IPS DF 4.7 (cell line): Measurements from ENCODE around the gene CNGB1.

Source experiments
- DNase-seq: peaks from one replicate; pipeline ENCODE4 v3.0.0-alpha.2; 2013; ENCODE audit warnings: low spot score; ENCODE audit errors: extremely low read depth

The CNGB1 gene

DNA sequence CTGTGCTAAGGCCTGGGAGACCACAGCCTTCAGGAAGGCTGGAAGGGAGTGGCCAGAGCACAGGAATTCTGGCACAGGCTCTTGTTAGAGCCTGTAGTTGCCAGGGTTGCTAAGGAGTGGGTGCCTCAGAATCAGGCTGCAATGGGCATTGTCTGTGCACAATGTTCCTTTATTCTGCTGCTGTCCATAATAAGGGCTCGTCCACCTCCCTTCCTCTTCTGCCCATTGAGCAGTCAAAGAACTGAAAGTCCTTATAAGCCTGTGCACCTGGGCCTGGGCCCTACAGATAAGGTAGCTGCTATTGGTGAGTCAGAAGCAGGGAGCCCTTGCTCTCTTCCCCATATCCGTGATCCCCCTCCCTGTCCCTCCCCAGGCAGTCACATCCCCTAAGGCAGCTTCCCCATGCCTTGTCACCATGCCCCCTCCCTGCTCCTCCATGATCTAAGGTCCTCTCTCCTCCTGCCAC is 5.4 kb upstream of the CNGB1 start:
- no peak for DNase-seq

- no peak for DNase-seq
These were observed 1.4 kb upstream of the CNGB1 start for GRCh38 chr16:57972306-57972705.

- DNase-seq = no peak
These were observed 920 bp upstream of the CNGB1 start for GRCh38 chr16:57971848-57972247.

GRCh38 chr16:57970319-57970718 is 609 bp downstream of the CNGB1 start:
- no peak for DNase-seq

- no peak for DNase-seq
These were observed 1.3 kb downstream of the CNGB1 start for GRCh38 chr16:57969451-57970123.

- no peak for DNase-seq
These were observed 3.0 kb downstream of the CNGB1 start for GRCh38 chr16:57967916-57968315.

DNA sequence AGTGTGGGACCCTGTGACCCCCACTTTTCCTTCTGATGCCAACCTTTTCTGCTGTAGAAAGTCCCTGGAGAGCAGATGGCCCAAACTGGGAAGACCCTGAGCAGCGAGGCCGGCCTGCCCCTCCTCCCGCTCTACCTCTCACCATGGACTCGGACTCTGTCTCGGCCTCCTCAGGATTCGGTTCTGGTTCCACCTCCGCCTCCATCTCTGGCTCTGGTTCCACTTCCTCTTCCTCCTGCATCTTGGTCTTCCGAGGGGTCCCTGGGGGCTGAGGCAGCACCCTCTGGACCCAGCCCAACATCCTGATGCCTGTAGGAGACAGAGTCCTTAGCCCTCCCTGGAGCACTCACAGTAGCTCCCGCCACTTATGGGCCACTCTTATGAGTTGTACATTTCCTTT is 3.9 kb downstream of the CNGB1 start:
- no peak for DNase-seq

- DNase-seq = no peak
These were observed 4.6 kb downstream of the CNGB1 start for GRCh38 chr16:57966204-57966771.

GRCh38 chr16:57964157-57964700 is 6.7 kb downstream of the CNGB1 start:
- no peak for DNase-seq

DNA sequence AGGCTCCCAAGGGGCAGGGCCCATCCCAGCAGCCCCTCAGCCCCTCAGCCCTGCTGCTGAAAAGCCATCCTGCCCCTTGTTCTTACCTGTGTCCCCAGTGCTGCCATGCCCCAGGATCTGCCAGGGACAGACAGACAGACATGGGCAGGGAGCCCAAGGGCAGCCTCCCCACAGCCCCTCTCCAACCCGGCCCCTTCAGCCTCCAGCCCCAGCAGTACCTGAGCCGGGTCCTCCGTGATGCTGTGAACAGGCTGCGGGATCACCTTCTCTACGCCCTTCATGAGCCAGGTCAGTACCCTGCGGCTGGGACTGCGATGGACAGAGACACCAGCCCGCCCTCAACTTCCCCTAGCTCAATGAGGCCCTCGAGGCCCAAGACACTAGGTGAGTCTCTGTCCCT is 8.2 kb downstream of the CNGB1 start:
- no peak for DNase-seq

- no peak for DNase-seq
These were observed 8.9 kb downstream of the CNGB1 start for GRCh38 chr16:57962046-57962445.

DNA sequence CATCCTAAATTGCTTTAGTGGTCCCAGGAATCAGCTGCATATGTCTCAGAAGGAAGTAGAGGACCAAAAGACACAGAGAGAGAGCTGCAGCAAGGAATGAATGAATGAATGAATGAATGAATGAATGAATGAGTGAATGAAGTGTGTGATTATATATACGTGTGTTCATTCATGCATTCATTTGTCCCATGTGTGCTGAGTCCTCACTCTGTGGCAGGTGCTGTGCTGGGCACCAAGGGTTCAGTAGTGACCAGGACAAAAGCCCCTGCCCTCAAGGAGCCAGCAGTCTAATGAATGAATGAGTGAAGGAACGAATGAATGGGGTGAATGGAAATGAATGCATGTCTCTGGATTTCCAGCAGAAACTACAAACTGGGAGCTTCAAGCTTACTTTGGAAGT is 9.4 kb downstream of the CNGB1 start:
- DNase-seq = no peak

- DNase-seq = no peak
These were observed 10.0 kb downstream of the CNGB1 start for GRCh38 chr16:57960826-57961472.

- DNase-seq = no peak
These were observed 10.6 kb downstream of the CNGB1 start for GRCh38 chr16:57960310-57960709.

GRCh38 chr16:57959804-57960203 is 11.1 kb downstream of the CNGB1 start:
- DNase-seq = no peak

DNA sequence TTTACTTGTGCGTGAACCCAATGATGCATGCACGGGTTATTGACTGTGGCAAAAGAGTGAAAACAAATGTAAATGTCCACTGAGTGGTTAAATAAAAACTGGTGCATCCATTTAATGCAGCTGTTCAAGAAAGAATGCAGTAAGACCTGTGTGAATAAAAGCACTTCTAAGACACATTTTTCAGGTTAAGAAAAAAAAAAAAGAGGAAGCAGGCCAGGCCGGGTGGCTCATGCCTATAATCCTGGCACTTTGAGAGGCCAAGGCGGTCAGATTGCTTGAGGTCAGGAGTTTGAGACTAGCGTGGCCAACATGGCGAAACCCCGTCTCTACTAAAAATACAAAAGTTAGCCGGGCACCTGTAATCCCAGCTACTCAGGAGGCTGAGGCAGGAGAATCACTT is 11.8 kb downstream of the CNGB1 start:
- DNase-seq = no peak

DNA sequence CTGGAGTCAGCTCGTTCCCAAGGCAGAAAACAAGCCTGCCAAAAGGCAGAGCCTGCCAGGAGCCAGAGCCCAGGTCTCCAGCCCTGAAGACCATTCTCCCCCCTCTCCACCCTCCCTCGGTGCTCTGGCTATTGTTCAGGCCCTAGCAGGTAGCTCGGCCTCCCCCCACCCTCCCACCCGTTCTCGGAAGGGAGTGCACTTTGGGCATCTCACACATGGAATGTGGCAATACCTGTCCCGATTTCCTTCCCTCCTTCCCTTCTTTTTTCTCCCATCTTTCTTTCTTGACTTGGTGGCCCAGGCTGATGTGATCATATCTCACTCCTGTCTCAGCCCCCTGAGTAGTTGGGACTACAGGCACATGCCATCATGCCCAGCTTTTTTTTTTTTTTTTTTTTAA is 12.4 kb downstream of the CNGB1 start:
- DNase-seq = no peak

GRCh38 chr16:57957673-57958392 is 13.1 kb downstream of the CNGB1 start:
- DNase-seq = no peak

DNA sequence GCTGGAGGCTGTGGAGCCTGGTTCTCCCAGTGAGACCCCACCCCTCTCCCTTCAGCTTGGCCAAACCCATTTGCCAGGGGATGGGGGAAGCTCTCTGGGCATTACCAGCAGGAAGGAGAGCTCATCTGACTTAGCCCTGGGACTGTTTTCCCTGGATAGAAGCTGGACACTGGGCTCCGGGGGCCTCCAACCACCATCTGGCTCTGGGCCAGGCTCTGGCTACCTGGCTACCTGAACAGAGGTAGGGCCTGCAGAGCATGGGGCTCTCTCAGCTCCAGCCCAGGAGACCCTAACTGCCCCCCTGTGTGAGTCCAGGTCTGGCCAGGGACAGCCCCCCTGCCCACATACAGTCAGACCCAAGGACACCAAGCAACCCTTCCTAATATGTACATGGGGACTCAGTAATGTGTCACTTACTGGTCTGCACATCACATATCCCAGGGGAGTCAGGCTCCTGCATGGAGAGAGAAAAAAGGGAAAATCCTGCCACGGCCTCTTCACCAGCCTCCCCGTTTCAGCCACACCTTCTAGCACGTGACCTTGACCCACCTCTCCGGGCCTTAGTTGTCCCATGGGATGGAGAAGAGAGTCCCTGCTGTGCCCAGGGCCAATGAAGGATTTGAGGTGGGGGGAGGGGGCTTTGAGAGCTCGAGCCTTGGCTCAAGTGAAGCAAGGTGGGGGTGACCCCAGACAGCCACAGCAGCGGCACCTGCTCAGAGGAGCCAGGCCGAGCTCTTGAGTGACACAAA is 13.8 kb downstream of the CNGB1 start:
- DNase-seq = no peak

DNA sequence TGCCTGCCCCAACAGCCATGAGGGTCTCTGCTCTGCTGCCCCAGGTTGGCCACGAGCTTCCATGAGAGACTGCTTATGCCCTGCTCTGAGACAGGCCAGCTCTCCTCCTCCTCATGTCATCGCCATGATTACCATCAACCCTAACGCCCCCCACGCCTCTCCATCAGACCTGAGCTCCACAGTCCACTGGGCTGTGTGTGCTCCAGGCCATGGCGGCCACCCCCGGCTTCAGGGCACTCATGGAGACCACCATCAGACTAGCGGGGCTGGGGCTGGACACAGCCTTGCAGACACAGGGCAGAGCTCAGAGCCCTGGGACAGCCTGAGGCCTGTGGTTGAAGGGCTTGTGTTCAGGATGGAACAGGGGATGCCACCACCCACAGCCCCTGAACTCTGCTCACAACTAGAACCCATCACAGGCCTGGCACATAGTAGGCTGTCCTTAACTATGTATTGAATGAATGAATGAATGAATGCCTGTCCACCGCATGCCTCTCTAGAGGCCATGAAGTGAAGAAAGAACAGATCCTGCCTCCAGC is 14.6 kb downstream of the CNGB1 start:
- DNase-seq = no peak
